HepG2 (cell line): Measurements from ENCODE around the gene STRN3. TPM values are rescaled to one million over a fixed set of nuclear protein-coding genes. Genes with fewer than 3 reads are reported as not detected.

Source experiments
- ATAC-seq: fragments of 200-7000 bp; cut with Tn5 transposase; 3 replicates; pipeline ENCODE4 v1.9.1; 2020; ENCODE audit warnings: mild to moderate bottlenecking, moderate library complexity
- BruUV-seq: library from RNA; stranded (reverse); fragments of 400-500 nt; replicated peaks from 2 replicates; lab custom pipeline; 2021; lab: Mats Ljungman, UMichigan
- CTCF ChIA-PET: fragments of 300-600 bp; formaldehyde crosslinking; extraction: SDS; loops from one replicate; lab custom pipeline; 2021; ENCODE audit warnings: low total read pairs, inconsistent platforms, low intra/inter-chr PET ratio; lab: Yijun Ruan, JAX
- POLR2A ChIA-PET: fragments of 350-600 bp; sonication (Branson Sonifier 250); formaldehyde crosslinking; loops from one replicate; lab custom pipeline; 2020; ENCODE audit warnings: antibody characterized with exemption, inconsistent platforms; lab: Yijun Ruan, JAX
- DNase-seq: peaks from one replicate; pipeline ENCODE4 v3.0.0-alpha.2; 2015; ENCODE audit warnings: low spot score
- FAIRE-seq: peaks from 3 replicates; lab custom pipeline; 2011; peaks lifted over from hg19 to GRCh38; lab: Jason Lieb, UNC
- H2AFZ ChIP-seq: one replicate; pipeline ENCODE4 v1.6.1; 2011; ENCODE audit warnings: low read length, inconsistent platforms
- H3K27ac ChIP-seq: fragments of 300-600 bp; 3 replicates; pipeline ENCODE4 v1.8.0; 2011; ENCODE audit warnings: mixed run types, mild to moderate bottlenecking, mixed read lengths, low read length, inconsistent platforms; ENCODE audit not compliant: insufficient read depth; ENCODE audit errors: extremely low read length
- H3K27me3 ChIP-seq, 2 experiments: fragments of 200-600 bp in 1 of 2; 2 replicates in 1 of 2; 3 replicates in 1 of 2; pipeline versions ENCODE4 v1.6.0 to v1.8.0; 2011; ENCODE audit warnings: low read length in 2 of 2, mild to moderate bottlenecking in 2 of 2, moderate library complexity in 2 of 2, inconsistent platforms in 1 of 2; ENCODE audit not compliant: insufficient read depth in 2 of 2, control insufficient read depth in 1 of 2
- H3K36me3 ChIP-seq, 2 experiments: fragments of 200-600 bp in 1 of 2; replicated peaks in 1 of 2; 2 replicates in 1 of 2; 3 replicates in 1 of 2; pipeline versions ENCODE4 v1.5.1 to v1.8.0; 2011; ENCODE audit warnings: low read length in 2 of 2, inconsistent platforms in 1 of 2; ENCODE audit not compliant: insufficient read depth in 2 of 2, control insufficient read depth in 1 of 2
- H3K4me1 ChIP-seq: 2 replicates; pipeline ENCODE4 v1.5.1; 2012; ENCODE audit warnings: low read length, inconsistent platforms; ENCODE audit not compliant: insufficient read depth
- H3K4me2 ChIP-seq: 2 replicates; pipeline ENCODE4 v1.6.0; 2011; ENCODE audit warnings: low read depth, low read length, inconsistent platforms
- H3K4me3 ChIP-seq, 3 experiments: fragments of 200-600 bp in 1 of 3; sonication (generic), shearing (Covaris generic) in 1 of 3; replicated peaks in 1 of 3; 2 replicates each; pipeline ENCODE4 v1.5.1; 2011 to 2016; ENCODE audit warnings: low read length in 3 of 3, inconsistent platforms in 2 of 3, low read depth in 2 of 3, mild to moderate bottlenecking in 2 of 3, control low read depth in 1 of 3, mixed read lengths in 1 of 3; ENCODE audit not compliant: insufficient read depth in 1 of 3
- H3K79me2 ChIP-seq: one replicate; pipeline ENCODE4 v1.6.1; 2011; ENCODE audit warnings: low read length, inconsistent platforms; ENCODE audit not compliant: insufficient read depth
- H3K9ac ChIP-seq: 2 replicates; pipeline ENCODE4 v1.6.0; 2011; ENCODE audit warnings: mild to moderate bottlenecking, low read depth, low read length, inconsistent platforms; ENCODE audit not compliant: insufficient read depth
- H3K9me3 ChIP-seq: 2 replicates; pipeline ENCODE4 v1.5.1; 2012; ENCODE audit warnings: mild to moderate bottlenecking, low read length
- H4K20me1 ChIP-seq: 2 replicates; pipeline ENCODE4 v1.6.0; 2011; ENCODE audit warnings: inconsistent platforms, mild to moderate bottlenecking, low read length, moderate library complexity; ENCODE audit not compliant: insufficient read depth
- ARHGAP35 ChIP-seq: sonication (generic); formaldehyde crosslinking; IDR thresholded peaks from 2 replicates; pipeline ENCODE4 v1.9.0; 2022; ENCODE audit warnings: mild to moderate bottlenecking, inconsistent platforms, moderate library complexity, missing genetic modification reagents, borderline replicate concordance
- HIVEP1 ChIP-seq: sonication (generic); formaldehyde crosslinking; IDR thresholded peaks from 2 replicates; pipeline ENCODE4 v1.4.0; 2020; ENCODE audit warnings: mild to moderate bottlenecking, missing genetic modification reagents
- HOXA9 ChIP-seq: sonication (generic); formaldehyde crosslinking; IDR thresholded peaks from 2 replicates; pipeline ENCODE4 v1.8.1; 2022; ENCODE audit warnings: missing genetic modification reagents, mild to moderate bottlenecking, moderate library complexity, borderline replicate concordance
- JUNB ChIP-seq: sonication (generic); formaldehyde crosslinking; IDR thresholded peaks from 2 replicates; pipeline ENCODE4 v1.8.0; 2022; ENCODE audit warnings: missing genetic modification reagents, mild to moderate bottlenecking, borderline replicate concordance
- KAT2B ChIP-seq: fragments of 150-350 bp; IDR thresholded peaks from 2 replicates; pipeline ENCODE4 v1.6.1; 2014; ENCODE audit warnings: low read depth, low read length, borderline replicate concordance
- PRPF4 ChIP-seq: fragments of 200-400 bp; formaldehyde crosslinking; IDR thresholded peaks from 2 replicates; pipeline ENCODE4 v1.6.1; 2016; ENCODE audit warnings: low read length, low read depth; ENCODE audit not compliant: poor library complexity, severe bottlenecking
- ZBTB40 ChIP-seq, 2 experiments: fragments of 450-650 bp in 1 of 2; sonication (generic) in 1 of 2; formaldehyde crosslinking in 1 of 2; IDR thresholded peaks; 2 replicates each; pipeline versions ENCODE4 v1.6.1 to v1.8.0; 2016 to 2022; ENCODE audit warnings: antibody characterized with exemption in 1 of 2, mild to moderate bottlenecking in 1 of 2, missing genetic modification reagents in 1 of 2
- ZBTB7A ChIP-seq: sonication (generic); formaldehyde crosslinking; IDR thresholded peaks from 2 replicates; pipeline ENCODE4 v1.8.0; 2022; ENCODE audit warnings: mild to moderate bottlenecking, missing genetic modification reagents
- ZFP91 ChIP-seq: sonication (generic); formaldehyde crosslinking; IDR thresholded peaks from 2 replicates; pipeline ENCODE4 v1.9.0; 2022; ENCODE audit warnings: missing genetic modification reagents, mild to moderate bottlenecking, borderline replicate concordance
- ZNF850 ChIP-seq: sonication (generic); formaldehyde crosslinking; conservative IDR thresholded peaks from 2 replicates; pipeline ENCODE4 v1.9.0; 2021; ENCODE audit warnings: mild to moderate bottlenecking, missing genetic modification reagents
- WGBS: methylation state at CpG from one replicate; pipeline ENCODE4 v1.1.6; 2017; ENCODE audit warnings: low lambda C conversion rate; 5-methylcytosine and 5-hydroxymethylcytosine counted together
- in situ Hi-C: cut with HindIII; loops from 2 replicates; pipeline ENCODE4 v1.10.0; 2017; ENCODE audit warnings: low pct_unique_long_range_greater_than_20kb; ENCODE audit not compliant: extremely low pct_ligation_motif_present
- intact Hi-C: fragments of 100-400 bp; cut with micrococcal nuclease; formaldehyde crosslinking; loops from one replicate; pipeline ENCODE4 v1.10.0; 2022; ENCODE audit not compliant: unreplicated experiment
- polyA plus RNA-seq, 8 experiments: library from polyadenylated mRNA; depleted of rRNA in 3 of 8; stranded (reverse) in 7 of 8; unstranded in 1 of 8; fragments of >200 nt; fragmentation: Illumina TruSeq in 4 of 8; extraction: Trizol in 4 of 8; gene quantifications; 2 replicates each; pipeline versions ENCODE4 v1.2.1 to v1.2.3, GENCODE V29; 2011 to 2016; ENCODE audit warnings: low read depth in 4 of 8, missing spikeins in 1 of 8, mixed read lengths in 1 of 8; ENCODE audit not compliant: insufficient read depth in 1 of 8
- total RNA-seq, 5 experiments: library from RNA; depleted of rRNA; stranded (reverse); fragments of >200 nt; fragmentation: Illumina TruSeq; extraction: Trizol; gene quantifications; 2 replicates each; pipeline ENCODE4 v1.2.3, GENCODE V29; 2016; ENCODE audit warnings: low read depth in 1 of 5

The STRN3 gene
- total and polyA plus RNA-seq, 2 of the 13 experiments (the other 11 are each of a cell fraction or from before 2014, with no cell fraction given): 49.4 to 123 TPM

DNA sequence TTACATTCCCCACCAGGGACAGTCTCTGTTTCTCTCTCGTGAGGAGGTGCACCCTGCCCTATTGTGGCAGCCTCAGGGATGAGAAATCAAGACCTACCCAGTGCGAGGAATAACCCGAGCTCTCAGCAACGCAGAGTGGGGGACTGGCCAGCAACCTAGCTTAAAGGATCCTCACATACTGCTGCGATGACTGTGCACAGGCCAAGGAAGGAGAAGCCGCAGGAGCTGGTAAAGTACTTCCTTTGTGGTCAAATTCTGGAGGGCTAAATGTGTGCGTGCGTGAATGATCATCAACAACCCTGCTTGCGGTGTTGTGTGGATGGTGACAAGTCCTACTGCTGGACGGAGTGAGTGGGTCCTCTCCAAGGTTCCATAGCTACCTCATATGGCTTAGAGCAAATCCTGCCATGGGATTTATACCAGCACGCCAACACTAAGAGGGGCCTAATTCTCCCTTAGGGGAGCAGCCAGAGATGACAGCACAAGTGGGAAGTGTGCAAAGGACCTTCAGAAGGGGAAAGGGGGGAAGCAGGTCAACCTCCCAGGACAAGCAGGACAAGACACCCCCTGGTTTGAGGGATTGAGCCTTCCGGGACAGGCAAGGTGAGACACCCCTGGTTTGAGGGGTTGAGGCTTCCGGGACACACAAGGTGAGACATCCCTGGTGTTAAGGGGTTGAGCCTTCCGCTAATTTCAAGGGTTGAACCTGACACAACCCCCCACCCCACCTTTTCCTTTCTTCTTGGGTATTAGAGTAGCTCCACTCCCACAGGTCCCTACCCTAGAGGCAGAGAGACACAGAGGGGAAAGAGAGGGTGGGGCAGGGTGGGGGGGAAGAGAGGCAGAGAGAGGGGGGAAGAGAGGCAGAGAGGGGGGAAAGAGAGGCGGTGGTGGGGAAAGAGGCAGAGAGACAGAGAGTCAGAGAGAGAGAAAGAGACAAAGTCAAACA is 59.5 kb downstream of the STRN3 start:
- ChIA-PET CTCF (interaction anchor here (1.5 kb wide), 1 partner anchor 115 kb away, joined by 3 read pairs; no protein-coding TSS in a partner anchor), POLR2A (interaction anchor here (1.7 kb wide), 1 partner anchor 59 kb away, joined by 8 read pairs; the partner anchor contains the start of genes AP4S1 and STRN3)
- Histone ChIP-seq H3K79me2 (peaks cover 99% of the 10 kb centered on the region), H3K27me3 (no peaks in the 10 kb centered on the region), H3K9me3 (no peaks in the 10 kb centered on the region), H2AFZ (no peak overlapping the region), H3K27ac (peak overlapping the region; percentile 33), H3K9ac (no peak overlapping the region), H3K4me2 (peak overlapping the region; percentile 73), H3K36me3 (peaks cover 14 to 22% of the 10 kb centered on the region in 2 experiments; a peak in 4 of 5 replicates), H4K20me1 (peaks cover 83% of the 10 kb centered on the region), H3K4me3 (peak overlapping the region in 1 of 3 experiments; percentile 43; a peak in 2 of 6 replicates), H3K4me1 (peaks cover 61% of the 10 kb centered on the region)
- BruUV-seq: no TSS peak
- intact Hi-C loops: no loop called here
- in situ Hi-C loops: no loop called here
- FAIRE-seq: no peak
- peak; percentile 41 for ATAC-seq
- DNase-seq: no peak
- WGBS: 95% methylated on average over 15 of the region's 15 CpGs
- TF ChIP-seq ZFP91 (CRISPR knock-in tag) (peak; percentile 80), JUNB (CRISPR knock-in tag) (no peak), HIVEP1 (CRISPR knock-in tag) (peak; percentile 77), ZBTB40 (IDR thresholded peaks at IDR 0.05) (no peak), ZBTB40 (CRISPR knock-in tag; IDR thresholded peaks at IDR 0.05) (no peak), ZNF850 (CRISPR knock-in tag) (no peak), PRPF4 (no peak), ARHGAP35 (CRISPR knock-in tag) (0 out of 2 replicates have a peak, but pooled peaks have one; percentile 21), KAT2B (no peak), ZBTB7A (CRISPR knock-in tag) (0 out of 2 replicates have a peak, but pooled peaks have one; percentile 55), HOXA9 (no peak)
